ENCODE measurements around the gene FCRL6. TPM values are rescaled to one million over a fixed set of nuclear protein-coding genes. Genes with fewer than 3 reads are reported as not detected.

FCRL6 gene
- total RNA-seq, 1 experiment from 2014 or later = not detected

- no TSS peak for BruUV-seq (replicated peaks)
- in situ Hi-C loops (cut with HindIII; ENCODE audit: low pct_unique_long_range_greater_than_20kb, low sequenced_read_pairs) (no loop called here), intact Hi-C loops (cut with micrococcal nuclease; ENCODE audit: unreplicated experiment) (no loop called here)
- ChIA-PET POLR2A (no interaction called here), CTCF (no interaction called here)
- no peak for ATAC-seq
- no peak for DNase-seq (ENCODE audit: low read depth, low spot score)
- H3K36me3 ChIP-seq (ENCODE audit: control insufficient read depth, insufficient read depth, low read length) = no peaks in the 10 kb centered on the region
- H3K27ac ChIP-seq (ENCODE audit: low read length) = no peak overlapping the region
- H3K27me3 ChIP-seq (ENCODE audit: control insufficient read depth, insufficient read depth, low read length) = no peaks in the 10 kb centered on the region
- H3K4me1 ChIP-seq (ENCODE audit: control insufficient read depth, insufficient read depth, low read length) = 0 out of 2 replicates have a peak, but pooled peaks cover 3% of the 10 kb centered on the region
- no peaks in the 10 kb centered on the region for H3K9me3 ChIP-seq (ENCODE audit: control insufficient read depth, insufficient read depth, low read depth, low read length)
- TF ChIP-seq SIN3A (IDR thresholded peaks at IDR 0.05; ENCODE audit: borderline replicate concordance, insufficient read depth, low read depth, low read length) (no peak), REST (IDR thresholded peaks at IDR 0.05; ENCODE audit: insufficient read depth in 1 of 2, low read depth in 2 of 2, low read length in 1 of 2) (no peak), POLR2AphosphoS5 (IDR thresholded peaks at IDR 0.05; ENCODE audit: low read depth, low read length) (no peak), CTCF (IDR thresholded peaks at IDR 0.05) (no peak), TCF7L2 (IDR thresholded peaks at IDR 0.05; ENCODE audit: low read depth, low read length) (no peak)
- no peak overlapping the region for H3K4me3 ChIP-seq (ENCODE audit: low read depth in 2 of 2, low read length in 2 of 2)
Observed at GRCh38 chr1:159859767-159860322, 57.7 kb downstream of the FCRL6 start.

- DNase-seq (ENCODE audit: low read depth, low spot score) = no peak
- intact Hi-C loops (cut with micrococcal nuclease; ENCODE audit: unreplicated experiment) = no loop called here
- in situ Hi-C loops (cut with HindIII; ENCODE audit: low pct_unique_long_range_greater_than_20kb, low sequenced_read_pairs) = no loop called here
- H3K27ac ChIP-seq (ENCODE audit: low read length) = no peak overlapping the region
- POLR2A ChIA-PET = no interaction called here
- no peak overlapping the region for H3K4me3 ChIP-seq (ENCODE audit: low read depth in 2 of 2, low read length in 2 of 2)
- ATAC-seq = no peak
- H3K4me1 ChIP-seq (ENCODE audit: control insufficient read depth, insufficient read depth, low read length) = no peaks in the 10 kb centered on the region
- no peaks in the 10 kb centered on the region for H3K27me3 ChIP-seq (ENCODE audit: control insufficient read depth, insufficient read depth, low read length)
- H3K36me3 ChIP-seq (ENCODE audit: control insufficient read depth, insufficient read depth, low read length) = no peaks in the 10 kb centered on the region
- BruUV-seq (replicated peaks) = no TSS peak
- CTCF ChIA-PET = no interaction called here
- TF ChIP-seq TCF7L2 (IDR thresholded peaks at IDR 0.05; ENCODE audit: low read depth, low read length) (no peak), REST (IDR thresholded peaks at IDR 0.05; ENCODE audit: insufficient read depth in 1 of 2, low read depth in 2 of 2, low read length in 1 of 2) (no peak), POLR2AphosphoS5 (IDR thresholded peaks at IDR 0.05; ENCODE audit: low read depth, low read length) (no peak), CTCF (IDR thresholded peaks at IDR 0.05) (no peak), SIN3A (IDR thresholded peaks at IDR 0.05; ENCODE audit: borderline replicate concordance, insufficient read depth, low read depth, low read length) (no peak)
- H3K9me3 ChIP-seq (ENCODE audit: control insufficient read depth, insufficient read depth, low read depth, low read length) = no peaks in the 10 kb centered on the region
Observed at GRCh38 chr1:159860456-159860855, 58.3 kb downstream of the FCRL6 start.
